Umbilical cord (tissue), 2 donors: ENCODE data around the gene BLVRB. TPM values are rescaled to one million over a fixed set of nuclear protein-coding genes. Genes with fewer than 3 reads are reported as not detected.
"Not testable (repeated sequence)": the region's sequence is repeated elsewhere in the genome, so short reads cannot be mapped to it uniquely, and the experiment has no call there.

Source experiments
- DNase-seq: peaks from one replicate; pipeline ENCODE4 v3.0.0-alpha.2; 2015; ENCODE audit warnings: low spot score
- total RNA-seq: library from RNA; depleted of rRNA; stranded (reverse); fragments of >200 nt; gene quantifications from one replicate; pipeline ENCODE4 v1.2.3, GENCODE V29; 2014; ENCODE audit warnings: low replicate concordance; ENCODE audit not compliant: insufficient read depth

Gene BLVRB
- 92.9 TPM for total RNA-seq

GRCh38 chr19:40465557-40466218, at the start of gene BLVRB:
TSS of gene BLVRB (minus strand) at chr19:40465745. CDS start at chr19:40465688, 57 bp downstream.
- peak; percentile 100 for DNase-seq

GRCh38 chr19:40513741-40514315, 48.3 kb upstream of the BLVRB start:
- DNase-seq: no peak

- DNase-seq: no peak
Observed at GRCh38 chr19:40513345-40513678, 47.8 kb upstream of the BLVRB start.

GRCh38 chr19:40512473-40513344, 47.2 kb upstream of the BLVRB start:
- no peak for DNase-seq

GRCh38 chr19:40512110-40512472, 46.5 kb upstream of the BLVRB start:
- no peak for DNase-seq

- DNase-seq: no peak
Observed at GRCh38 chr19:40511487-40511886, 45.9 kb upstream of the BLVRB start.

GRCh38 chr19:40510526-40511115, 45.1 kb upstream of the BLVRB start:
- DNase-seq: no peak

- no peak for DNase-seq
Observed at GRCh38 chr19:40508739-40509260, 43.3 kb upstream of the BLVRB start.

GRCh38 chr19:40507892-40508291, 42.3 kb upstream of the BLVRB start:
- no peak for DNase-seq

- DNase-seq: no peak
Observed at GRCh38 chr19:40506099-40506498, 40.6 kb upstream of the BLVRB start.

GRCh38 chr19:40503320-40503695, 37.8 kb upstream of the BLVRB start:
- DNase-seq: no peak

GRCh38 chr19:40502647-40503319, 37.2 kb upstream of the BLVRB start:
- no peak for DNase-seq

- DNase-seq: no peak
Observed at GRCh38 chr19:40502081-40502480, 36.5 kb upstream of the BLVRB start.

- no peak for DNase-seq
Observed at GRCh38 chr19:40501599-40501998, 36.1 kb upstream of the BLVRB start.

- DNase-seq: not testable (repeated sequence)
Observed at GRCh38 chr19:40500678-40501530, 35.4 kb upstream of the BLVRB start.

GRCh38 chr19:40499320-40499719, 33.8 kb upstream of the BLVRB start:
- no peak for DNase-seq

GRCh38 chr19:40497214-40497613, 31.7 kb upstream of the BLVRB start:
- DNase-seq: no peak

GRCh38 chr19:40494191-40494838, 28.8 kb upstream of the BLVRB start:
- no peak for DNase-seq

GRCh38 chr19:40493778-40494177, 28.2 kb upstream of the BLVRB start:
- DNase-seq: no peak

GRCh38 chr19:40492274-40492673, 26.7 kb upstream of the BLVRB start:
- DNase-seq: no peak
